Measurements from ENCODE around the gene TENT5C.

GRCh38 chr1:117644696-117645311 lies 39.0 kb downstream of the TENT5C start:
- TF ChIP-seq JUND (CRISPR knock-in tag; IDR thresholded peaks at IDR 0.05) (no peak), ZFP41 (CRISPR knock-in tag; IDR thresholded peaks at IDR 0.05; ENCODE audit: borderline replicate concordance) (no peak), CTCF (CRISPR knock-in tag; IDR thresholded peaks at IDR 0.05) (no peak), POLR2AphosphoS5 (IDR thresholded peaks at IDR 0.05; ENCODE audit: low read depth, low read length) (no peak), KMT2A (CRISPR knock-in tag; IDR thresholded peaks at IDR 0.05) (no peak), PITX1 (CRISPR knock-in tag; IDR thresholded peaks at IDR 0.05) (no peak), ATRX (CRISPR knock-in tag; IDR thresholded peaks at IDR 0.05; ENCODE audit: borderline replicate concordance) (no peak), ZFP36 (IDR thresholded peaks at IDR 0.05; ENCODE audit: borderline replicate concordance, low read depth, low read length, partially characterized antibody) (no peak), REST (IDR thresholded peaks at IDR 0.05; ENCODE audit: borderline replicate concordance in 1 of 2, low read depth in 1 of 2, low read length in 2 of 2) (no peak), AFF4 (CRISPR knock-in tag; IDR thresholded peaks at IDR 0.05) (no peak), BRCA1 (CRISPR knock-in tag; IDR thresholded peaks at IDR 0.05) (no peak), ATF3 (CRISPR knock-in tag; IDR thresholded peaks at IDR 0.05) (no peak), MAFK (conservative IDR thresholded peaks at IDR 0.05 in 1 of 2, IDR thresholded peaks at IDR 0.05 in 1 of 2; ENCODE audit: low read length in 2 of 2) (no peak), ZBTB20 (CRISPR knock-in tag; IDR thresholded peaks at IDR 0.05; ENCODE audit: borderline replicate concordance, low read depth) (no peak)

All from HepG2 (cell line).